SK-N-MC (cell line): ENCODE measurements around the gene C12orf43.

Experiments used
- DNase-seq: peaks from one replicate; pipeline ENCODE4 v3.0.0-alpha.2; 2011; ENCODE audit warnings: low read depth, low spot score
- H3K27ac ChIP-seq: fragments of 200-600 bp; sonication (generic); 2 replicates; pipeline ENCODE4 v1.5.1; 2016; ENCODE audit warnings: mixed run types
- H3K36me3 ChIP-seq: fragments of 200-600 bp; sonication (generic); 2 replicates; pipeline ENCODE4 v1.6.1; 2017; ENCODE audit warnings: antibody characterized with exemption, low read length, mixed read lengths; ENCODE audit not compliant: insufficient read depth
- H3K4me3 ChIP-seq: fragments of 200-600 bp; sonication (generic); 2 replicates; pipeline ENCODE4 v1.5.1; 2016
- H3K9ac ChIP-seq: fragments of 200-600 bp; sonication (generic); 2 replicates; pipeline ENCODE4 v1.8.0; 2017; ENCODE audit warnings: mixed run types, mixed read lengths; ENCODE audit not compliant: insufficient read length
- H3K9me3 ChIP-seq: fragments of 200-600 bp; sonication (generic); 2 replicates; pipeline ENCODE4 v1.6.1; 2017; ENCODE audit warnings: low read depth, mild to moderate bottlenecking, antibody characterized with exemption, low read length, moderate library complexity, mixed read lengths
- EZH2 ChIP-seq: fragments of 200-600 bp; sonication (generic); IDR thresholded peaks from one replicate; pipeline ENCODE4 v1.6.1; 2017; ENCODE audit warnings: antibody characterized with exemption
- FOXP2 ChIP-seq: optimal IDR thresholded peaks from 2 replicates; pipeline ENCODE3; 2011; ENCODE audit warnings: mild to moderate bottlenecking, moderate library complexity; ENCODE audit not compliant: insufficient read depth; ENCODE audit errors: extremely low read length, control extremely low read depth
- POLR2AphosphoS5 ChIP-seq: IDR thresholded peaks from 2 replicates; pipeline ENCODE4 v1.6.1; 2012; ENCODE audit warnings: mild to moderate bottlenecking, low read depth, low read length, borderline replicate concordance

The C12orf43 gene

DNA sequence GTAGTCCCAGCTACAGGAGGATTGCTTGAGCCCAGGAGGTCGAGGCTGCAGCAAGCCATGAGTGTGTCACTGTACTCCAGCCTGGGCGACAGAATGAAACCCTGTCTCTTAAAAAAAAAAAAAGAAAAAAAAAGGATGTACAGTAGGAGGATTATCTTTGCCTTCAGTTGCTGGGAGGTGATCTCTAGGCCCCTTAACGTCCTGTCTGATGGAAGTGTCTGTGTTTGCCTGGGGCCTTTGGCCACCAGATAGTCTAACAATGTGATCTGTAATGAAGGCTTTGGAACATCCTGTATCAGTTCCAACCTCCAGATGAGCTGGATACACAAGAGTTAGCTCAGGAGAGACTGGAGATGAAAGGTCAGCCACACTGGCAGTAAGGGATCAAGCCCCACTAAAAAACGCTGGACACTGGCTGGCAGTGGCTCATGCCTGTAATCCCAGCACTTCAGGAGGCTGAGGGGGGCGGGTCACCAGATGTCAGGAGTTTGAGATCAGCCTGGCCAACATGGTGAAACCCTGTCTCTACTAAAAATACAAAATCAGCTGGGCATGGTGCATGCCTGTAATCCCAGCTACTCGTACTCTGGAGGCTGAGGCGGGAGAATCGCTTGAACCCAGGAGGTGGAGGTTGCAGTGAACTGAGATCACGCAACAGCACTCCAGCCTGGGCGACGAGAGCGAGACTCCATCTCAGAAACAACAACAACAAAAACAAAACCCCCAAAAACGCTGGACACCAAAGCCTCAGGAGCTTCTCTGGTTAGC, 57.0 kb downstream of the C12orf43 start:
- Histone ChIP-seq H3K27ac (no peak overlapping the region), H3K9ac (no peak overlapping the region), H3K36me3 (no peaks in the 10 kb centered on the region), H3K4me3 (no peak overlapping the region), H3K9me3 (no peaks in the 10 kb centered on the region)
- DNase-seq, result no peak
- no peak for TF ChIP-seq POLR2AphosphoS5
- TF ChIP-seq EZH2, result no peak
- no peak for TF ChIP-seq FOXP2

DNA sequence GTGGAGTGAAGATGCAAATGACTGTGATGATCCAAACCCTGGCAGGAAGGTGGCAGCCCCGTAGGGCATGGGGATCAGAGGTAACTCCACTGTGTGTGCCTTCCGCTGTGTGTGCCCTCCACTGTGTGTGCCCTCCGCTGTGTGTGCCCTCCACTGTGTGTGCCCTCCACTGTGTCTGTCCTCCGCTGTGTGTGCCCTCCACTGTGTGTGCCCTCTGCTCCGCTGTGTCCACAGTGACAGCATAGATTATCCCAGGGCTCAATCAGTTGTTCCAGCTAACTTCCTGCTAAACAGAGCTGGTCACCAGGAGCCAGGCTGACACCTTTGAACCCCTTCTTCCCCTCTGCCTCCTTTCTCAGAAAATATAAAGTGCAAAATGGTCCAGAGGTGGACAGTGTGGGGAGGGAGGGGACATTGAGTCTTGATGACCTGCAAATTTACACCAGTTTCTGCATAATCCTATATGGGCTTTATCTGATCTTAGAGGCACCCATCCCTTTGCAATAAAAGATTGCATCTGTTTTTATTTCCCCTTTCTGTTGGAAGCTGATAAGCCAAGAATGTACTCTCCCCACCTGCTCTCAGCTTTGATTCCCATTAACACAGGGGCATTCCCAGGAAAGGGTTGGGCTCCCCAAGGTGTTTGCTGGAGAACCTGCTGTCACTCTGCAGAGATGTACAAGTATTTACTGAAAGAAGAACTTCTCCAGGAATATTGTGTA, 59.5 kb downstream of the C12orf43 start:
- no peak for DNase-seq

DNA sequence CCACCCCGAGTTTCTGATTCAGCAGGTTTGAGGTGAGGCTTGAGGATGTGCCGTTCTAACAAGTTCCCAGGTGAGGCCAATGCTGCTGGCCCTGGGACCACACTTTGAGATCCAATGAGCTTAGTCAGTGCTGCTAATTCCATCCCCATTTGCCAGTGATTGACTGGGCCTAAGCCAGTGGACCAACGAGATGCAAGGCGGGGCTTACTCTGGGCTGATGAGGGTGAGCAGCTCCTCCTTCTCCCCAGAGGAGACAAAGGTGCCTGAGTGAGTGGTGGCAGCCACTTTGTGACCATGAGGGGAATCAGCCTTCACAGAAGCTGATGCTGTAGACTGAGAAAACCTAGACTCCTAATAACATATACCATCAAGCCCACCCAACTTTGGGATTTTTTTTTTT, 61.1 kb downstream of the C12orf43 start:
- H3K9me3 ChIP-seq, result no peaks in the 10 kb centered on the region
- H3K4me3 ChIP-seq, result no peak overlapping the region
- no peaks in the 10 kb centered on the region for H3K36me3 ChIP-seq
- no peak for DNase-seq
- H3K27ac ChIP-seq, result no peak overlapping the region
- no peak overlapping the region for H3K9ac ChIP-seq
- TF ChIP-seq FOXP2 (no peak), EZH2 (no peak), POLR2AphosphoS5 (no peak)

More for the DNA sequence above, 59.5 kb downstream of the C12orf43 start:
- Histone ChIP-seq H3K9ac (no peak overlapping the region), H3K4me3 (no peak overlapping the region), H3K9me3 (no peaks in the 10 kb centered on the region), H3K27ac (no peak overlapping the region), H3K36me3 (no peaks in the 10 kb centered on the region)
- no peak for TF ChIP-seq POLR2AphosphoS5
- TF ChIP-seq FOXP2, result no peak
- no peak for TF ChIP-seq EZH2

DNA sequence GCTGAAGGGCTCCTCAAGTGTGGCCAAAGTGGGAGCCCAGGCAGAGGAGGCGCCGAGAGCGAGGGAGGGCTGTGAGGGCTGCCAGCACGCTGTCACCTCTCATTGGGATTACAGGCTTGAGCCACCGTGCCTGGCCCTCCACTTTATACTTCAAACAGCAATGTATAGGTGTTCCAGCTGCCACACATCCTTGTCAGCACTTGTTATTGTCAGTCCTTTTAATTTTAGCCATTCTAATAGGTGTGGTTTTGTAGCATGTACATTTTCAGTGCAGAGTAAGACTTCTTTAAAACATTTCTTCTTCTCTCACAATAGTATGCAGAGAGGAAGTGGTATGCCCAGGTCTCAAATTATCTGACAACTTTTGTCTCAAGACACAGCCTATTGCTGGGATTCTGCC, 65.5 kb downstream of the C12orf43 start:
- Histone ChIP-seq H3K36me3 (no peaks in the 10 kb centered on the region), H3K9ac (no peak overlapping the region), H3K27ac (no peak overlapping the region), H3K4me3 (no peak overlapping the region), H3K9me3 (no peaks in the 10 kb centered on the region)
- no peak for TF ChIP-seq EZH2
- no peak for TF ChIP-seq FOXP2
- TF ChIP-seq POLR2AphosphoS5, result no peak
- DNase-seq, result no peak
